Stimulated activated CD4-positive, alpha-beta T cell treated with anti-CD3 and anti-CD28 coated beads, Interleukin-12 subunit alpha, Interleukin-12 subunit beta, amount 100 ng/mL, for 4 hours (primary cell): ENCODE measurements around the gene POTEF.
"Not testable (repeated sequence)": the region's sequence is repeated elsewhere in the genome, so short reads cannot be mapped to it uniquely, and the experiment has no call there.

Experiments used
- DNase-seq: peaks from one replicate; pipeline ENCODE4 v3.0.0-alpha.2; 2020

The POTEF gene

GRCh38 chr2:130129120-130129829 lies at the start of gene POTEF:
TSS of gene POTEF (minus strand) at chr2:130129222. CDS start at chr2:130120515, 8,707 bp downstream.
- not testable (repeated sequence) for DNase-seq

DNA sequence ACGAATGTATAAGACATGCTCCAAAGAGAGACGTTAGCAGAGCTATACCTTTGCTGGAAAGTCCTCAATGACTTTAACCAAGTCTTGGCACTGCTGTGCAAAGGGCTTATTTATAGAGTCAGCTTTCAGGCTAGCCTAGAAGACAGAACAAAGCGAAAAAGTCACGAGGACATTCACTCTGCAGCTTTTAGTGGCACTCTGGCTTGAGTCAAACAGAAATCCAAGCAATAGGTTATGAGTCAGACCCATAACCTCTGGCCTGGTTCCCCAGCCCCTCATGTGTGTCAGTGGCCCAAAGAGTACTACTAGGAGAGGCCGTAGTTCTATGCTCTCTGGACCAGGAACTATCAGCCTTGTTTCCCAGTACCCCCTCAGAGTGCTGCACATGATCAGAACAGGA lies 45.8 kb upstream of the POTEF start:
- DNase-seq, result not testable (repeated sequence)

DNA sequence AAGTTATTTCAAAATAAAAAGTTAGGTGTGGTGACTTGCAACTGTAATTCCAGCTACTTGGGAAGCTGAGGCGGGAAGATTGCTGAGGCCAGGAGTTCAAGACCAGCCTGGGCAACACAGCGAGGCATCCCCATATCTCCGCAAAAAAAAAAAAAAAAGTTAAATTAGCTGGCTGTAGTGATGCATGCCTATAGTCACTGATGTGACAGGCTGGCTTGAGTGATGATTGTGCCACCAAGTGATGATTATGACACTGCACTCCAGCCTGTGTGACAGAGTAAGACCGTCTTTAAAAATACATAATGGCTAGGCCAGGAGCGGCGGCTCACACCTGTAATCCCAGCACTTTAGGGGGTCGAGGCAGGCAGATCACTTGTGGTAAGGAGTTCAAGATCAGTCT lies 40.9 kb upstream of the POTEF start:
- no peak for DNase-seq

DNA sequence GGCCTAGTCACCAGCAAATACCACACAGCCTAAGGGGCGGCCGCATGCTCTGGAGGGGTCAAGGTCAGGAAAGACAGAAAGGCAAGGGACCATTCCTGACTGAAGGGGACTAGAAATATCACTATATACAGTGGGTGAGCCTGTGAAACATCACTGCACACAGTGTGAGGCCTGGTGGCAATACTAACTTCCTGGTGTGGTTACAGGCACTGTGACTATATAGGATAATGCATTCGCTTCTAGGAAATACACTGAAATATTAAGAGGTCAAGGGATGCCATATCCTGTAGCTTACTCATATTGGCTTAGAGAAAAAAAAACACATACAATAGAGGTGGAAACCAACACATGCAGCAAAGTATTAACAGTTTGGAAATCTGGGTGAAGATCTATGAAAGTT lies 40.1 kb upstream of the POTEF start:
- DNase-seq, result not testable (repeated sequence)

- DNase-seq, result not testable (repeated sequence)
These were observed 37.6 kb upstream of the POTEF start for GRCh38 chr2:130166611-130167010.

DNA sequence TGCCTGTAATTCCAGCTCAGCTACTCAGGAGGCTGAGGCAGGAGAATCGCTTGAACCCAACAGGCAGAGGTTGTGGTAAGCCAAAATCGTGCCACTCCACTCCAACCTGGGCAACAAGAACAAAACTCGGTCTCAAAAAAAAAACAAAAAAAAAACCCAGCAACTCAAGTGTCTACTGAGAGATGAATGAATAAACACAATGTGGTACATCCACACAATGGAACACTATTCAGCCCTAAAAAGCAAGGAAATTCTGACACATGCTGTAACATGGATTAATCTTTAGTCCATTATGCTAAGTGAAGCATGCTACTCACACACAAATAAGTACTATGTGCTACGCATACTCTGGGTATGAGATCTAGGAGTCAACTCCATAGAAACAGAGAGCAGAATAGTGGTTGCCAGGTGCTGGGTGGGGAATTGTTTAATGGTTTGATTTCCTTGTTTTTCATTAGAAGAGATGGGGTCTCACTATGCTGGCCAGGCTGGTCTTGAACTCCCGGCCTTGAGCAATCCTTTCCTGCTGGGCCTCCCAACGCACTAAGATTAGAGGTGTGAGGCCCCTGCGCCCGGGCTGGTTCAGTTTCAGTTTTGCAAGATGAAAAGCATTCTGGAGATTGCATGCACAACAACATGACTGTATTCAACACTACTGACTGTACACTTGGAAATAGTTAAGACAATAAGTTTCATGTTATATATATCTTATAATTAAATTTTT lies 36.4 kb upstream of the POTEF start:
- no peak for DNase-seq

- no peak for DNase-seq
These were observed 33.9 kb upstream of the POTEF start for GRCh38 chr2:130162968-130163367.

DNA sequence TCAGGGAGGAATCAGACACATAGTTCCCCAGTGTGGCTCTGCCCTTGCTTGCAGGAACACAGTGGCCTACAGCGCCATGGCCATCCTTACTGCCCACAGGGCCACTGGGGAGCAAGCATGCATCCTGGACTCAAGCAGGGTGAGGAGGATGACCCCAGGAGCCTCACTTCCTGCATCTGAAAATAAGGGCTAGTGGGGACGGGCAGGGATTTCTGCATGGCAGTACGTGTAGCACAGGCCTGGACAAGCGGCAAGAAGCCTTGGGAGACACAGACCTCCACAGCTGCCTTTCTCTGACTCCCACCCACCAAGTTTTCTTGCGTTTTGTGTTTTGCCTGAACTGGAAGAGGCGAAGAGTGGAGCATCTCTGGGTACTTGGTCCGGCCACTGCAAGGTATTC lies 33.5 kb upstream of the POTEF start:
- DNase-seq, result not testable (repeated sequence)

- not testable (repeated sequence) for DNase-seq
These were observed 32.0 kb upstream of the POTEF start for GRCh38 chr2:130160838-130161705.

DNA sequence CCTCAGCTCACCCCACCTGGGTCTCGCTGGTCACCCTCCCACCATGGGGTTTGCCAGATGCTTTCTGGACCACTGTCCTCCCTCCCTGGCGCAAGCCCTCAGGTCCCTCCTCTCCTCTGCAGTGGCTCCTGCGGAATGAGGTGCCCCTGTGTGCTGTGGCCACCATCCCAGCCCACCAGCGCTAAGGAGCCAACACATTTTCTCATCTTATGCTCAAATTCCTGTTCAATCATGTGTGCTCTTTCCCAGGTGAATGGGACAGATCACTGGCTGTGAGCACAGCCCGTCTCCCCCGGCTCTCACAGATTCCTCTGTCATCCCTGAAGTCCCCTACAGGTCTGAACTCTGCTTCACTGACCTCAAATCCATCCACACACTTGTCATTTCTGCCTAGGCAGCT lies 31.1 kb upstream of the POTEF start:
- DNase-seq, result no peak

- not testable (repeated sequence) for DNase-seq
These were observed 30.4 kb upstream of the POTEF start for GRCh38 chr2:130159376-130159775.

DNA sequence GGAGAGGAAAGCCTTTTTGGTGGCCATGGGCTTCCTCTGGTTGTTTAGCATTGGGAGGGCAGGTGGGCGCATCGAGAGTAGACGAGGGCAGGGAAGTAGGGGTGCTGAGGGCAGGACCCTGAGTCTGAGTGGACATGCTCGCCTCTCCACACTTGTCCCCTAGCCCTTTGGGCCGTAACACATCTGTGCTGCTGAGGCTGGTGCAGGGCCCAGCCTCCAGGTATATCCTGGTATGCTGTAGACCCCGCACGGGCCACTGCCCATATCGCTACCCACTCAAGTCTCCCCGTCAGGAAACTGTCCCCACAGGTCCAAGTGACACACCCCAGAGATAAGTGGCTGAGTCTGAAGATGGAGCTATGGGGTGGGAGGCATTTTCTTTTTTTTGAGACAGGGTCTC lies 29.6 kb upstream of the POTEF start:
- DNase-seq, result no peak

DNA sequence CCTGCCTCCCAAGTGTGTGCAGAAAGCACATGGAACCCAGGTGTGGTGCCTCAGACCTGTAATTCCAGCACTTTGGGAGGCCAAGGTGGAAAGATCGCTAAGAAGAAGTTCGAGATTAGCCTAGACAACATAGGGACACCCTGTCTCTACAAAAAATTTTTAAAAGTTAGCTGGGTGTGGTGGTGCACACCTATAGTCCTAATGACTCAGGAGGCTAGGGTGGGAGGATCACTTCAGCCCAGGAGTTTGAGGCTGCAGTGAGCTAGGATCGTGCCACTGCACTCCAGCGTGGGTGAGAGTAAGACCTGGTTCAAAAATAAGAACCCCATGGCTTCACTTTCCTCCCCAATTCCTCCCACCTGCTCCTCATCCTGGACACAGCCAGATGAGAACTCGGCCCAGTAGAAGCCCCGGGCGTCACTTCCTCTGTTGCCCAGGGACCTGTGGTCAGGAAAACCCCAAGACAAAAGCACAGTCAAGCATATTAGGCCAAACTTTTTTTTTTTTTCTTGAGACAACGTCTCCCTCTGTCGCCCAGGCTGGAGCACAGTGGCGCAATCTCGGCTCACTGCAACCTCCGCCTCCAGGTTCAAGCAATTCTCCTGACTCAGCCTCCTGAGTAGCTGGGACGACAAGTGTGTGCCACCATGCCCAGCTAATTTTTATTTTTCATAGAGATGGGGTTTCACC lies 28.9 kb upstream of the POTEF start:
- not testable (repeated sequence) for DNase-seq

GRCh38 chr2:130157354-130157753 lies 28.3 kb upstream of the POTEF start:
- DNase-seq, result not testable (repeated sequence)

GRCh38 chr2:130156624-130157004 lies 27.6 kb upstream of the POTEF start:
- no peak for DNase-seq

- not testable (repeated sequence) for DNase-seq
These were observed 27.1 kb upstream of the POTEF start for GRCh38 chr2:130155956-130156623.

DNA sequence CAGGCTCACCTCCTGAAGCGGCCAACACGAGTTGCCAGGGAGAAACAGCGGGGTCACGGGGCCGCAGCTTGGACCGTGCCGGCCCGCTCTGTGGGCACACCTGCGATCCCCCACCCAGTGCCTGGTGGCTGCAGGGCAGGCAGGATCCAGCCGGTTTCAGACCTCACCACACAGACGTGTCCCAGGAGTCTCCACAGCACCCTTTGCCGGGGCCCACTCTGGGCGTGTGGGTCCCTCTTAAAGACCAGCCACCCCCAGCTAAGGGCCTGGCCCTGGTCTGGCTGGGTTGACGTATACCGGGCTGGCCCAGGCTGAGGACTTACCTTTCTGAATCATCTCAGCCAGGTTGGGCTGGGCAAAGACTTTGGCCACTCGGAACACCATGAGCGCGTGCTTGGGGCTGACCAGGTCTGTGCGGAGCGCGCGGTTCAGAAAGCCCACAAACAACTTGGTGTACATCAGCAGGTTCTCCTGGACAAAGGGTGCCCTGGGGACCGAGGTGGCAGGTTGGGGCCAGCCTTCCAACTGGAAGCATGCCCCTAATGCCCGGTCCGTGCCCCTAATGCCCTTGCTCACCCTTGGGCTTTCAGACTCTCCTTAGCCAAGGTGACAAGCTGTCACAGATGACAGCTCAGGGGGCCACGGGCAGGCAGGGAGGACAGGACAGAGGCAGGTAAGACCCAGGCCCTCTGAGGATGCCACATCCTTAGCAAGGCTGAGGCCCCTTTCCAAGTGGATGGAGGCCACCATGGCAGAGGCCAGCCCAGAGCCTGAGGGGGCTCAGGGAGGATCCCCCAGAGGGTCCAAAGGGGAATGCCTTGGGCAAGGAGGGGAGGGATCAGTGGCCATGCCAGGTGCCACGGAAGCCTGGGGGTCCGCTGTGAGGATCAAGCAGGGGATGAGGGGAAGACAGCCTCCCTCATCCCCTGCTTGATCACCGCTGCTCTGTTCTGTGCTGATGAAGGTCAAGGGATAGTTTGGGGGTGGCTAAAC lies 26.0 kb upstream of the POTEF start:
- DNase-seq, result no peak

DNA sequence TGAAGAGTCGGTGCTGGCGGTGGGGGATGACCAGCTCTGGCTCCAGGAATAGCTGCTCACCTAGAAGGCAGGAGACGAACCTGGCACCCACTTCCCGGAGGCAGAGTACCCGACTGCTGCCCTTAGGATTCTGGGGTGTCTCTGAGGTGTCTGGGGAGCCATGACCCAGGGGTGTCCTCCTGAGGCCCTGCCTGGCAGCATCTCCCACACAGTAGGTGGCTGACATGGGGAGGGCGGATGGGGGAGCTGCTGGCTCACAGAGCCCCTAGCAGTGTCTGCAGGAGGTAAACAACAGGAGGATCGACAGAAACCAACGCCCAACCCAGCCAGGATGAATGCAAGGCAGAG lies 25.4 kb upstream of the POTEF start:
- not testable (repeated sequence) for DNase-seq

DNA sequence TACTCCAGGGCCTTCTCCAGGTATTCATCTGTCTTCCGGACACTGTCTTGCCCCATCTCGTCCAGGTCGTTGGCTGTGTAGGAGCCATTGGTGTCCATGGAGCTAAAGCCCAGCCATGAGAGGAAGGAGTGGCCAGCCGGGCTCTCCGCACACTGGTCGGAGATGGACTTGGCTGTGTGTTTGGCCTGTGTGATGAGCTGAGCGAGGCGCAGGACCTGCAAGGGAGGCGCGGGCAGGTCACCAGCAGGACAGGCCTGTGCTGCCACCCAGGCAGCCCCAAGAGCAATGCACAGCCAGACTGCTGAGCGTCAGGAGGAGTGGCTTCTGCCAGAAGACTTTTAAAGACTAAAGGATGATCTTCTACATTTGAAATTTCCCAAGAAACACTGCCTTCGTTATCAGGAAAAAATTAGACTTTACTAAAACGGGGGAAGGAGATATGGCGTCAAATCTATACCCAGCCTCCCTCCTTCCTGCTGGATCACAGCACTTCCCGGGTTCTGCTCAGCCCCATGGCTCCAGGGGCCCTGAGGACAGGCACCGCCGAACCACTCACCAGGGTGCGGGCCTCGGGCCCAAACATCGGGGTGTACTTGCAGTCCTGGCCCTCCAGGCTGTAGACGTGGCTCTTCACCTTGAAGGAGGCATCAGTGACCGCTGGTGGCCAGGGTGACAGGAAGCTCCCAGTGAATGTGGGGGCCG lies 24.9 kb upstream of the POTEF start:
- DNase-seq, result not testable (repeated sequence)
